Peyer's patch (tissue), 4 donors: ENCODE data around the gene SPI1.

Experiments used
- POLR2A ChIP-seq, 2 donors: fragments of 450-650 bp; IDR thresholded peaks; one replicate each; pipeline ENCODE4 v1.5.1; 2017; ENCODE audit warnings: antibody characterized with exemption in 2 of 2, mild to moderate bottlenecking in 2 of 2, moderate library complexity in 2 of 2
- TF ChIP-seq, protein P1 (sequence below), 6 experiments: fragments of 450-650 bp in 4 of 6; fragments of 200-600 bp in 2 of 6; sonication (generic) in 1 of 6; IDR thresholded peaks; one replicate each; pipeline ENCODE4 v1.5.1; 2017 to 2019; ENCODE audit warnings: antibody characterized with exemption in 6 of 6, mild to moderate bottlenecking in 3 of 6, moderate library complexity in 1 of 6

- TF ChIP-seq, protein P1, sequence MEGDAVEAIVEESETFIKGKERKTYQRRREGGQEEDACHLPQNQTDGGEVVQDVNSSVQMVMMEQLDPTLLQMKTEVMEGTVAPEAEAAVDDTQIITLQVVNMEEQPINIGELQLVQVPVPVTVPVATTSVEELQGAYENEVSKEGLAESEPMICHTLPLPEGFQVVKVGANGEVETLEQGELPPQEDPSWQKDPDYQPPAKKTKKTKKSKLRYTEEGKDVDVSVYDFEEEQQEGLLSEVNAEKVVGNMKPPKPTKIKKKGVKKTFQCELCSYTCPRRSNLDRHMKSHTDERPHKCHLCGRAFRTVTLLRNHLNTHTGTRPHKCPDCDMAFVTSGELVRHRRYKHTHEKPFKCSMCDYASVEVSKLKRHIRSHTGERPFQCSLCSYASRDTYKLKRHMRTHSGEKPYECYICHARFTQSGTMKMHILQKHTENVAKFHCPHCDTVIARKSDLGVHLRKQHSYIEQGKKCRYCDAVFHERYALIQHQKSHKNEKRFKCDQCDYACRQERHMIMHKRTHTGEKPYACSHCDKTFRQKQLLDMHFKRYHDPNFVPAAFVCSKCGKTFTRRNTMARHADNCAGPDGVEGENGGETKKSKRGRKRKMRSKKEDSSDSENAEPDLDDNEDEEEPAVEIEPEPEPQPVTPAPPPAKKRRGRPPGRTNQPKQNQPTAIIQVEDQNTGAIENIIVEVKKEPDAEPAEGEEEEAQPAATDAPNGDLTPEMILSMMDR (IDR thresholded peaks at IDR 0.05) = no peak
- no peak for TF ChIP-seq POLR2A (IDR thresholded peaks at IDR 0.05)
These were observed 12.8 kb upstream of the SPI1 start for GRCh38 chr11:47391077-47391583.
